Tibial nerve (tissue), 3 donors: ENCODE measurements around the gene CDKN1A.

ENCODE experiments used
- CTCF ChIP-seq, 5 experiments: fragments of 200-600 bp in 3 of 5; fragments of 450-650 bp in 2 of 5; sonication (generic) in 3 of 5; IDR thresholded peaks; one replicate each; pipeline ENCODE4 v1.5.1; 2016 to 2019; ENCODE audit warnings: antibody characterized with exemption in 5 of 5, mild to moderate bottlenecking in 3 of 5, moderate library complexity in 2 of 5
- POLR2A ChIP-seq, 2 donors: fragments of 450-650 bp; IDR thresholded peaks; one replicate each; pipeline ENCODE4 v1.6.1; 2017; ENCODE audit warnings: antibody characterized with exemption in 2 of 2, mild to moderate bottlenecking in 2 of 2, moderate library complexity in 2 of 2

- TF ChIP-seq POLR2A (IDR thresholded peaks at IDR 0.05) (no peak), CTCF (IDR thresholded peaks at IDR 0.05) (no peak)
Measured at GRCh38 chr6:36682328-36683144, 4.0 kb downstream of the CDKN1A start.
